K562 (cell line): Measurements from ENCODE around the gene PBX1. TPM values are rescaled to one million over a fixed set of nuclear protein-coding genes. Genes with fewer than 3 reads are reported as not detected.

Experiments used
- ATAC-seq: fragments of 200-7000 bp; cut with Tn5 transposase; 3 replicates; pipeline ENCODE4 v1.9.1; 2020; ENCODE audit warnings: moderate library complexity
- BruUV-seq: library from RNA; stranded (reverse); fragments of 400-500 nt; replicated peaks from 2 replicates; lab custom pipeline; 2021; lab: Mats Ljungman, UMichigan
- CTCF ChIA-PET: fragments of 300-600 bp; formaldehyde crosslinking; extraction: SDS; loops from one replicate; lab custom pipeline; 2021; ENCODE audit warnings: low intra/inter-chr PET ratio; lab: Yijun Ruan, JAX
- POLR2A ChIA-PET: fragments of 300-600, 350-650 bp; sonication (Branson Sonifier 250); formaldehyde crosslinking; extraction: SDS; loops from one replicate; lab custom pipeline; 2021; ENCODE audit warnings: antibody characterized with exemption, inconsistent platforms; lab: Yijun Ruan, JAX
- DNase-seq, 4 experiments: peaks; one replicate each; pipeline versions ENCODE4 v3.0.0 to v3.0.0-alpha.2; 2011 to 2018; ENCODE audit warnings: low spot score in 3 of 4, mixed read lengths in 3 of 4; ENCODE audit errors: extremely low read depth in 1 of 4
- FAIRE-seq: peaks from 2 replicates; lab custom pipeline; 2011; peaks lifted over from hg19 to GRCh38; lab: Jason Lieb, UNC
- H2AFZ ChIP-seq: 2 replicates; pipeline ENCODE4 v1.6.0; 2011; ENCODE audit warnings: low read depth, low read length, control low read depth, inconsistent platforms
- H3K27ac ChIP-seq: fragments of 200-600 bp; 3 replicates; pipeline ENCODE4 v1.8.0; 2011; ENCODE audit warnings: low read depth, mild to moderate bottlenecking, control low read depth, inconsistent platforms, low read length, moderate library complexity, mixed read lengths; ENCODE audit errors: extremely low read depth
- H3K27me3 ChIP-seq, 2 experiments: fragments of 300-600 bp in 1 of 2; 2 replicates in 1 of 2; 3 replicates in 1 of 2; pipeline versions ENCODE4 v1.6.0 to v1.8.0; 2011; ENCODE audit warnings: inconsistent platforms in 2 of 2, low read length in 2 of 2, mild to moderate bottlenecking in 1 of 2, mixed read lengths in 1 of 2, moderate library complexity in 1 of 2; ENCODE audit not compliant: control insufficient read depth in 2 of 2, insufficient read depth in 2 of 2
- H3K36me3 ChIP-seq: fragments of 300-600 bp; 3 replicates; pipeline ENCODE4 v1.8.0; 2011; ENCODE audit warnings: mild to moderate bottlenecking, low read length, inconsistent platforms; ENCODE audit not compliant: control insufficient read depth, insufficient read depth
- H3K4me1 ChIP-seq, 2 experiments: fragments of 200-600 bp in 1 of 2; replicated peaks in 1 of 2; 2 replicates in 1 of 2; 3 replicates in 1 of 2; pipeline versions ENCODE4 v1.5.1 to v1.8.0; 2011; ENCODE audit warnings: inconsistent platforms in 2 of 2, low read length in 2 of 2, mild to moderate bottlenecking in 1 of 2, mixed read lengths in 1 of 2, moderate library complexity in 1 of 2; ENCODE audit not compliant: control insufficient read depth in 2 of 2, insufficient read depth in 2 of 2
- H3K4me2 ChIP-seq: 2 replicates; pipeline ENCODE4 v1.6.1; 2011; ENCODE audit warnings: low read length, control low read depth, inconsistent platforms, mixed read lengths; ENCODE audit not compliant: insufficient read depth
- H3K4me3 ChIP-seq: fragments of 200-600 bp; sonication (generic), shearing (Covaris generic); 2 replicates; pipeline ENCODE4 v1.5.1; 2016; ENCODE audit warnings: control low read depth, inconsistent platforms
- H3K79me2 ChIP-seq: fragments of 200-600 bp; 3 replicates; pipeline ENCODE4 v1.8.0; 2011; ENCODE audit warnings: low read length, inconsistent platforms; ENCODE audit not compliant: control insufficient read depth, insufficient read depth
- H3K9ac ChIP-seq, 2 experiments: 2 replicates each; pipeline versions ENCODE4 v1.6.0 to v1.6.1; 2011; ENCODE audit warnings: low read depth in 2 of 2, low read length in 2 of 2, control low read depth in 1 of 2, inconsistent platforms in 1 of 2, mild to moderate bottlenecking in 1 of 2, mixed read lengths in 1 of 2; ENCODE audit not compliant: insufficient read depth in 1 of 2
- H3K9me1 ChIP-seq: one replicate; pipeline ENCODE4 v1.6.0; 2011; ENCODE audit warnings: inconsistent platforms, mild to moderate bottlenecking, low read length, moderate library complexity; ENCODE audit not compliant: control insufficient read depth, insufficient read depth
- H3K9me3 ChIP-seq: replicated peaks from 2 replicates; pipeline ENCODE4 v1.5.1; 2011; ENCODE audit warnings: low read depth, low read length, inconsistent platforms; ENCODE audit not compliant: control insufficient read depth, insufficient read depth
- H4K20me1 ChIP-seq: replicated peaks from 2 replicates; pipeline ENCODE4 v1.6.1; 2011; ENCODE audit warnings: low read length, inconsistent platforms, mixed read lengths; ENCODE audit not compliant: control insufficient read depth, insufficient read depth
- DDX20 ChIP-seq: fragments of 450-650 bp; IDR thresholded peaks from 2 replicates; pipeline ENCODE4 v1.6.1; 2016; ENCODE audit warnings: missing genetic modification characterization, low read depth, mild to moderate bottlenecking, missing compliant biosample characterization, moderate library complexity
- HDGF ChIP-seq: fragments of 450-650 bp; IDR thresholded peaks from 2 replicates; pipeline ENCODE4 v1.6.1; 2016
- HIVEP1 ChIP-seq: fragments of 250-450 bp; sonication (Bioruptor Pico); IDR thresholded peaks from 2 replicates; pipeline ENCODE4 v1.4.0; 2020; ENCODE audit warnings: mild to moderate bottlenecking
- KAT7 ChIP-seq: sonication (generic); formaldehyde crosslinking; IDR thresholded peaks from 2 replicates; pipeline ENCODE4 v1.8.0; 2022; ENCODE audit warnings: missing genetic modification reagents, mild to moderate bottlenecking, borderline replicate concordance
- MXI1 ChIP-seq: IDR thresholded peaks from 2 replicates; pipeline ENCODE4 v1.6.1; 2011; ENCODE audit warnings: low read depth, mild to moderate bottlenecking, improper control_type of control experiment, low read length
- PHF20 ChIP-seq: fragments of 450-650 bp; IDR thresholded peaks from 2 replicates; pipeline ENCODE4 v1.6.1; 2018; ENCODE audit not compliant: partially characterized antibody
- PKNOX1 ChIP-seq: fragments of 450-650 bp; IDR thresholded peaks from 2 replicates; pipeline ENCODE4 v1.6.1; 2016
- POLR2G ChIP-seq: fragments of 200-400 bp; formaldehyde crosslinking; IDR thresholded peaks from 2 replicates; pipeline ENCODE4 v1.6.1; 2017; ENCODE audit warnings: low read depth, mild to moderate bottlenecking, antibody characterized with exemption, low read length, moderate library complexity
- SMARCE1 ChIP-seq: fragments of 450-650 bp; IDR thresholded peaks from 2 replicates; pipeline ENCODE4 v1.7.1; 2016; ENCODE audit warnings: mild to moderate bottlenecking
- SMC3 ChIP-seq: conservative IDR thresholded peaks from 2 replicates; pipeline ENCODE4 v1.6.1; 2011; ENCODE audit warnings: low read depth, low read length, improper control_type of control experiment; ENCODE audit not compliant: insufficient read depth
- SNIP1 ChIP-seq: fragments of 450-650 bp; IDR thresholded peaks from 2 replicates; pipeline ENCODE4 v1.7.1; 2017; ENCODE audit warnings: low read depth, mild to moderate bottlenecking
- SNRNP70 ChIP-seq: fragments of 200-400 bp; formaldehyde crosslinking; optimal IDR thresholded peaks from 2 replicates; pipeline ENCODE3; 2017; ENCODE audit warnings: low read depth, low read length
- THRAP3 ChIP-seq: fragments of 450-650 bp; IDR thresholded peaks from 2 replicates; pipeline ENCODE4 v1.6.1; 2016; ENCODE audit warnings: mild to moderate bottlenecking, inconsistent platforms, borderline replicate concordance
- U2AF2 ChIP-seq: fragments of 200-400 bp; formaldehyde crosslinking; optimal IDR thresholded peaks from 2 replicates; pipeline ENCODE3; 2017; ENCODE audit warnings: low read depth, mild to moderate bottlenecking, low read length
- ZFP30 ChIP-seq: fragments of 250-450 bp; sonication (Bioruptor Pico); IDR thresholded peaks from 2 replicates; pipeline ENCODE4 v1.8.0; 2022; ENCODE audit warnings: moderate library complexity, mild to moderate bottlenecking, inconsistent platforms, borderline replicate concordance
- ZNF384 ChIP-seq: IDR thresholded peaks from 2 replicates; pipeline ENCODE4 v1.6.1; 2012; ENCODE audit warnings: low read depth, low read length, improper control_type of control experiment
- WGBS: fragments of 100-300 bp; shearing (Covaris generic); methylation state at CpG from one replicate; pipeline ENCODE4 v1.1.6; 2016; ENCODE audit warnings: low coverage, mixed read lengths; ENCODE audit not compliant: insufficient coverage; ENCODE audit errors: missing lambda C conversion rate; 5-methylcytosine and 5-hydroxymethylcytosine counted together
- in situ Hi-C: fragments of 300-500 bp; cut with MboI; formaldehyde crosslinking; loops from 4 replicates; pipeline ENCODE4 v1.15.0; 2018; ENCODE audit warnings: inconsistent platforms, mixed read lengths
- intact Hi-C: fragments of 100-400 bp; cut with micrococcal nuclease; formaldehyde crosslinking; loops from 2 replicates; pipeline ENCODE4 v1.14.2; 2022
- polyA plus RNA-seq, 8 experiments: library from polyadenylated mRNA; depleted of rRNA in 4 of 8; stranded (reverse) in 5 of 8; unstranded in 3 of 8; fragments of >200 nt; fragmentation: Nextera tagmentation in 2 of 8; fragmentation: Illumina TruSeq in 1 of 8; extraction: Ambion mirVana in 2 of 8; extraction: Trizol in 1 of 8; gene quantifications; 2 replicates each; pipeline versions ENCODE4 v1.2.1 to v1.2.3, GENCODE V29; 2011 to 2014; ENCODE audit warnings: inconsistent platforms in 1 of 8, missing spikeins in 1 of 8
- total RNA-seq, 7 experiments: library from RNA; depleted of rRNA in 6 of 7; stranded (reverse); fragments of >200 nt in 6 of 7; fragmentation: Illumina TruSeq in 2 of 7; extraction: Trizol in 2 of 7; gene quantifications; 2 replicates each; pipeline versions ENCODE4 v1.2.1 to v1.2.3, GENCODE V29; 2011 to 2021; ENCODE audit warnings: low replicate concordance in 1 of 7
- TF ChIP-seq, protein P1 (sequence below): fragments of 250-450 bp; sonication (Bioruptor Pico); IDR thresholded peaks from 2 replicates; pipeline ENCODE4 v1.4.0; 2020; ENCODE audit warnings: mild to moderate bottlenecking, moderate library complexity

PBX1 gene
- total and polyA plus RNA-seq, 9 of the 15 experiments (the other 6 are each of a cell fraction or from before 2014, with no cell fraction given): 0.03 to 0.62 (median 0.17) TPM

DNA sequence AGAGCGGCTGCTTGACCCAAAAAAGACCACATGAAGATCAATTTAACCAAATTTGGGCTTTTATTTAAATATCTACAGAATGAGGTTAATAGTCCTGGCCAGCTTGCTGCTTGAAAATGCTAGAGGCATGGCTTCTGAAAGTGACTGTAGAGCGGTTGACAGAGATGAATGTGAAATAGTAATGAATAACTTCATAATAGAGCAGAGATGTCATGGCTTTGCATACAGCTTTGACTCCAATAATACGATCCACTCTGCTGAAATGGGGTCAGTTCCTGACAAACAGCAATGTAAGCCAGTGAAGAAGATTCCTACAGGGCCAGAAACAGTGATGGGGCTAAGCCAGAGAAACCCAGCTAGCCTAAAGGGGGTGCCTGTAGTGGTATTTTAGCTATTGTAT lies 183.8 kb downstream of the PBX1 start (continued):
- no peak for TF ChIP-seq THRAP3
- no peak for TF ChIP-seq SNRNP70
- TF ChIP-seq POLR2G: no peak
- no peak for TF ChIP-seq PKNOX1

DNA sequence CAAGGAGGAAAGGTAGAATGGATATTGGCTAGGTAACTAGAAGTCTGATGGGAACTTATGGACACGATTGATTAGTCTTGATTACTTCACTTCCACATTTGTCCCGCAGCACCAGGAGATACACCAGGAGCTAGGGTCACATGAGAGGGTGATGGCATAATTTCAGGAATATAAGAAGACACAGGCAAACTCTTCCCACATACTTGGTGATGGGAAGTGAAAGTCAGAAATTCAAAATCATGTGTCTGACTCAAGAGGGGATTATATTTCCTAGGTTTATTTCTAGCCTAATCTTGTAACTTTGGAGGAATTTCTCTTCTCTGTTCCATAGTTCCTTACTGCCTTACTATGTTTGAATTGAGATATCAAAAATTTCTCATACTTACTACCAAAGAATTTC lies 185.0 kb downstream of the PBX1 start:
- Histone ChIP-seq H3K4me1 (peaks cover 0 to 10% of the 10 kb centered on the region in 2 experiments; a peak in 2 of 5 replicates), H4K20me1 (no peaks in the 10 kb centered on the region), H3K9me3 (no peaks in the 10 kb centered on the region), H3K36me3 (no peaks in the 10 kb centered on the region), H3K9ac (no peak overlapping the region), H3K4me2 (no peak overlapping the region), H3K9me1 (no peaks in the 10 kb centered on the region), H2AFZ (no peak overlapping the region)
- in situ Hi-C loops: no loop called here
- ATAC-seq: no peak
- CTCF ChIA-PET: no interaction called here
- DNase-seq: no peak
- no peak for TF ChIP-seq PHF20
- TF ChIP-seq U2AF2: no peak
- TF ChIP-seq MXI1: no peak
- no peak for TF ChIP-seq SNIP1
- TF ChIP-seq ZNF384: no peak
- no peak for TF ChIP-seq SMC3
- no peak for TF ChIP-seq KAT7 (CRISPR knock-in tag)
- TF ChIP-seq DDX20 (tag): no peak
- no peak for TF ChIP-seq SMARCE1
- no peak for TF ChIP-seq HDGF
- TF ChIP-seq, protein P1, sequence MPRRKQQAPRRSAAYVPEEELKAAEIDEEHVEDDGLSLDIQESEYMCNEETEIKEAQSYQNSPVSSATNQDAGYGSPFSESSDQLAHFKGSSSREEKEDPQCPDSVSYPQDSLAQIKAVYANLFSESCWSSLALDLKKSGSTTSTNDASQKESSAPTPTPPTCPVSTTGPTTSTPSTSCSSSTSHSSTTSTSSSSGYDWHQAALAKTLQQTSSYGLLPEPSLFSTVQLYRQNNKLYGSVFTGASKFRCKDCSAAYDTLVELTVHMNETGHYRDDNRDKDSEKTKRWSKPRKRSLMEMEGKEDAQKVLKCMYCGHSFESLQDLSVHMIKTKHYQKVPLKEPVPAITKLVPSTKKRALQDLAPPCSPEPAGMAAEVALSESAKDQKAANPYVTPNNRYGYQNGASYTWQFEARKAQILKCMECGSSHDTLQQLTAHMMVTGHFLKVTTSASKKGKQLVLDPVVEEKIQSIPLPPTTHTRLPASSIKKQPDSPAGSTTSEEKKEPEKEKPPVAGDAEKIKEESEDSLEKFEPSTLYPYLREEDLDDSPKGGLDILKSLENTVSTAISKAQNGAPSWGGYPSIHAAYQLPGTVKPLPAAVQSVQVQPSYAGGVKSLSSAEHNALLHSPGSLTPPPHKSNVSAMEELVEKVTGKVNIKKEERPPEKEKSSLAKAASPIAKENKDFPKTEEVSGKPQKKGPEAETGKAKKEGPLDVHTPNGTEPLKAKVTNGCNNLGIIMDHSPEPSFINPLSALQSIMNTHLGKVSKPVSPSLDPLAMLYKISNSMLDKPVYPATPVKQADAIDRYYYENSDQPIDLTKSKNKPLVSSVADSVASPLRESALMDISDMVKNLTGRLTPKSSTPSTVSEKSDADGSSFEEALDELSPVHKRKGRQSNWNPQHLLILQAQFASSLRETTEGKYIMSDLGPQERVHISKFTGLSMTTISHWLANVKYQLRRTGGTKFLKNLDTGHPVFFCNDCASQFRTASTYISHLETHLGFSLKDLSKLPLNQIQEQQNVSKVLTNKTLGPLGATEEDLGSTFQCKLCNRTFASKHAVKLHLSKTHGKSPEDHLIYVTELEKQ (CRISPR knock-in tag): no peak
- TF ChIP-seq HIVEP1 (CRISPR knock-in tag): no peak
- no peak for TF ChIP-seq ZFP30 (CRISPR knock-in tag)
- TF ChIP-seq, all 486 proteins: peak for 0
- Histone ChIP-seq H3K79me2 (no peaks in the 10 kb centered on the region), H3K27ac (no peak overlapping the region), H3K4me3 (no peak overlapping the region), H3K27me3 (no peaks in the 10 kb centered on the region)
- WGBS: 3% methylated on average over 2 of the region's 2 CpGs
- POLR2A ChIA-PET: no interaction called here
- BruUV-seq: no TSS peak
- no peak for FAIRE-seq
- intact Hi-C loops: no loop called here
